Measurements from ENCODE around the gene AASDH. TPM values are rescaled to one million over a fixed set of nuclear protein-coding genes. Genes with fewer than 3 reads are reported as not detected.

Gene AASDH, protein sequence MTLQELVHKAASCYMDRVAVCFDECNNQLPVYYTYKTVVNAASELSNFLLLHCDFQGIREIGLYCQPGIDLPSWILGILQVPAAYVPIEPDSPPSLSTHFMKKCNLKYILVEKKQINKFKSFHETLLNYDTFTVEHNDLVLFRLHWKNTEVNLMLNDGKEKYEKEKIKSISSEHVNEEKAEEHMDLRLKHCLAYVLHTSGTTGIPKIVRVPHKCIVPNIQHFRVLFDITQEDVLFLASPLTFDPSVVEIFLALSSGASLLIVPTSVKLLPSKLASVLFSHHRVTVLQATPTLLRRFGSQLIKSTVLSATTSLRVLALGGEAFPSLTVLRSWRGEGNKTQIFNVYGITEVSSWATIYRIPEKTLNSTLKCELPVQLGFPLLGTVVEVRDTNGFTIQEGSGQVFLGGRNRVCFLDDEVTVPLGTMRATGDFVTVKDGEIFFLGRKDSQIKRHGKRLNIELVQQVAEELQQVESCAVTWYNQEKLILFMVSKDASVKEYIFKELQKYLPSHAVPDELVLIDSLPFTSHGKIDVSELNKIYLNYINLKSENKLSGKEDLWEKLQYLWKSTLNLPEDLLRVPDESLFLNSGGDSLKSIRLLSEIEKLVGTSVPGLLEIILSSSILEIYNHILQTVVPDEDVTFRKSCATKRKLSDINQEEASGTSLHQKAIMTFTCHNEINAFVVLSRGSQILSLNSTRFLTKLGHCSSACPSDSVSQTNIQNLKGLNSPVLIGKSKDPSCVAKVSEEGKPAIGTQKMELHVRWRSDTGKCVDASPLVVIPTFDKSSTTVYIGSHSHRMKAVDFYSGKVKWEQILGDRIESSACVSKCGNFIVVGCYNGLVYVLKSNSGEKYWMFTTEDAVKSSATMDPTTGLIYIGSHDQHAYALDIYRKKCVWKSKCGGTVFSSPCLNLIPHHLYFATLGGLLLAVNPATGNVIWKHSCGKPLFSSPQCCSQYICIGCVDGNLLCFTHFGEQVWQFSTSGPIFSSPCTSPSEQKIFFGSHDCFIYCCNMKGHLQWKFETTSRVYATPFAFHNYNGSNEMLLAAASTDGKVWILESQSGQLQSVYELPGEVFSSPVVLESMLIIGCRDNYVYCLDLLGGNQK
- 5.0 TPM for polyA plus RNA-seq (2013, experiment 1 of 2)
- 4.3 TPM for polyA plus RNA-seq (2013, experiment 2 of 2)

DNA sequence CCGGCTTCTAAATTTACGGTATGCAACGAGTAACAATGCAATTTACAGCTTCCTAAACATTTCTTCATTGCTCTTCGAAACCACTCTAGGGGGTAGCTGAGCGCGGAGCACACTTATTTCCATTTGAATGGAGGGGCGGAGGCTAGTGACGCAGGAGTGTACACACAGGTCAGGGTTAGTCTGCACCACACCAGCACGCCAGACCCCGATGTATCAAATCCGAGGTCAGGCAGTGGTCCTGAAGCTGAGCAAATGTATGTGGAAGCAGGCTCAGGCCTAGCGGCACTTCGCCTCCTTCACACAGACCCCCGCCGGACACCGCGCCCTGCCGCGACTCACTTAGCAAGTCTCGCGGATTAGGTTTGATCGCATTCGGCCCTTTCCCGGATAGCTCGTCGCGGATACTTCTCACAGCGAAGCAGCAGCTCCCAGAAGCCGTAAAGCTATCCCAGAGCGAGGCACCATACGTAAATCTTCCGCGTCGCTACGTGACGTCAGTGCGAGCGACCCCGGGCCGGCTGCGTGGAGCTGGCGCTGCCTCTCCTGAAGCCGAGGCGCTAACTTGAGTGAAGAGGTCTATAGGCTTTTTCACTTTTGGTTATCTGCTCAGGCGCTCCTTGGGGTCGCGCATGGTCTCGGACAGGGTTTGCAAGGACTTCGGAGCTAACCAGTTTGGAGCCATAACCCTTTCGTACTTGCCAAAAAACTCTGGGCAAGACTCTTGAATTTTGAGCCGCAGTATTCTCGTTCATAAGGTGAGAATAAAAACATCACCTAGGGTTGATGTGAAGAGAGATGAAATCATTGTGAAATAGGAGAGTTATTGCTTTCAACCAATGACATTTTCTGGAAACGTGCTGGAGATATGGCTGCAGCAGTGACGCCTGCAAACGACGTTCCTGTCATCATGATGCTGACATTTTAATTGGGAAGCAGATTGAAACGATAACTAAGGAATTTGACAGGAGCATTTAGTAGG, at the start of gene AASDH:
Gene AASDH (minus strand): TSS at position 469 of the 979 bp plus-strand sequence. CDS start 3,192 bp downstream, outside the sequence.
- Histone ChIP-seq H3K79me1 (ENCODE audit: low read length) (no peaks in the 10 kb centered on the region), H3K36me3 (ENCODE audit: control insufficient read depth, insufficient read depth, low read length) (no peaks in the 10 kb centered on the region), H3K27me3 (ENCODE audit: insufficient read depth, low read length, poor library complexity) (no peaks in the 10 kb centered on the region), H2BK5ac (ENCODE audit: low read length) (peak within 1 kb of the TSS; percentile 91), H3K4me3 (ENCODE audit: low read length) (peak within 1 kb of the TSS; percentile 79), H4K5ac (ENCODE audit: low read length) (no peak within 1 kb of the TSS), H3K18ac (ENCODE audit: low read length) (peak within 1 kb of the TSS; percentile 63), H2BK15ac (replicated peaks; ENCODE audit: low read depth) (no peak within 1 kb of the TSS), H3K79me2 (ENCODE audit: control insufficient read depth, insufficient read depth, low read length) (no peaks in the 10 kb centered on the region), H3K4ac (ENCODE audit: low read depth, low read length) (no peak within 1 kb of the TSS), H2BK120ac (ENCODE audit: low read depth, low read length) (no peak within 1 kb of the TSS), H3K9ac (ENCODE audit: low read length) (peak within 1 kb of the TSS; percentile 86), H4K8ac (ENCODE audit: low read depth, low read length) (no peak within 1 kb of the TSS), H2AK5ac (ENCODE audit: low read length) (no peak within 1 kb of the TSS), H3K23ac (ENCODE audit: low read length) (peak within 1 kb of the TSS; percentile 38), H3K4me2 (ENCODE audit: low read length) (peak within 1 kb of the TSS; percentile 63), H3K4me1 (ENCODE audit: control insufficient read depth, low read depth, low read length) (peaks cover 2% of the 10 kb centered on the region), H3K56ac (ENCODE audit: low read length) (peak within 1 kb of the TSS; percentile 97), H3K27ac (ENCODE audit: low read depth, low read length) (peak within 1 kb of the TSS; percentile 99)
- WGBS (ENCODE audit: extremely low coverage, insufficient coverage, low lambda C conversion rate), result no CpG with 5 or more reads among the region's 57 CpGs
- peak; percentile 99 for DNase-seq

DNA sequence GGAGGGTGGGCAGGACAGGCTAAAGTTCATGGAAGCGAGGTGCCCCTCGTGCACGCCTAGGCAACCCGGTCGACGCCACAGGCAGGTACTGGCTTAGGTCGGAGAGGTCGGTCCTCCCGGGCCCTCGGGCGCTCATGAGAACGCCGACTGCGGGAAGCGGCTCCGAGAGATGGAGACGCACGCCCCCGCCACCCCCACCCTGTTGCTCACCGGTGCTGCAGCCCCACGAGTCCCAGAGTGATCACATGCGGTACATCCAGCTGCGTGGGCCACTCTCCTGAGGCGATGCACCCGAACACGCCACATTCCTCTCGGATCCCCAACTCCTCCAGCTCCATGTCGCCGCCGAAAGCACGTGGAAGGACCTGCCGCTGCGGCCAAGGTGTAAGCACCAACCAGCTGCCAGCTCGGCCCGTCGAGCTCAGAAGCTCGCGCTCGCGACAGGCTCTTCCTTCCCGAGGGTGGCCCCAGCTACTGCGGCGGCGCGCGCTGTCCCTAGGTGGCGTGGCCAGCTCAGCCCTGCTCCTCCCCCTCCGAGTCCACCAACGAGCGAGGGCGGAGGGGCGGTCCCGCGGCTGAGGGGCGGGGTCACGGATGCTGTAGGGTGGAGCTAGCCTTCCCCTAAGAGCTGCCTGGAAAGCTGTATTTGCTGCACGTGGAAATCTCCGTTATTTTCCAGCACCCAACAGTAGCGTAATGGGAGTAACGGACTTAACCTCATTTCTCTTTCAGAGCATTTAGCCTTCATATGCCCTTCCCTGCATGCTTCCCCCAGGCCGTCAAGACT, 48.0 kb upstream of the AASDH start, which contains the start of gene PPAT:
Gene PPAT (minus strand): TSS at position 476 of the 787 bp plus-strand sequence. CDS start 138 bp downstream, at position 338.
- DNase-seq, result peak; percentile 99
- H3K4me2 ChIP-seq (ENCODE audit: low read length), result peak within 1 kb of the TSS; percentile 96
- peak within 1 kb of the TSS; percentile 97 for H3K9ac ChIP-seq (ENCODE audit: low read length)
- H2AK5ac ChIP-seq (ENCODE audit: low read length), result no peak within 1 kb of the TSS
- peak within 1 kb of the TSS; percentile 88 for H3K27ac ChIP-seq (ENCODE audit: low read depth, low read length)
- H4K5ac ChIP-seq (ENCODE audit: low read length), result no peak within 1 kb of the TSS
- H3K36me3 ChIP-seq (ENCODE audit: control insufficient read depth, insufficient read depth, low read length), result no peaks in the 10 kb centered on the region
- no CpG with 5 or more reads among the region's 61 CpGs for WGBS (ENCODE audit: extremely low coverage, insufficient coverage, low lambda C conversion rate)
- H3K27me3 ChIP-seq (ENCODE audit: insufficient read depth, low read length, poor library complexity), result no peaks in the 10 kb centered on the region
- H2BK15ac ChIP-seq (replicated peaks; ENCODE audit: low read depth), result no peak within 1 kb of the TSS
- H3K56ac ChIP-seq (ENCODE audit: low read length), result peak within 1 kb of the TSS; percentile 99
- peak within 1 kb of the TSS; percentile 95 for H3K4me3 ChIP-seq (ENCODE audit: low read length)
- H3K18ac ChIP-seq (ENCODE audit: low read length), result peak within 1 kb of the TSS; percentile 97
- no peak within 1 kb of the TSS for H2BK120ac ChIP-seq (ENCODE audit: low read depth, low read length)
- H3K79me2 ChIP-seq (ENCODE audit: control insufficient read depth, insufficient read depth, low read length), result peaks cover 78% of the 10 kb centered on the region
- H3K4ac ChIP-seq (ENCODE audit: low read depth, low read length), result peak within 1 kb of the TSS; percentile 85
- peak within 1 kb of the TSS; percentile 81 for H2BK5ac ChIP-seq (ENCODE audit: low read length)
- peaks cover 4% of the 10 kb centered on the region for H3K4me1 ChIP-seq (ENCODE audit: control insufficient read depth, low read depth, low read length)
- H3K23ac ChIP-seq (ENCODE audit: low read length), result no peak within 1 kb of the TSS
- H3K79me1 ChIP-seq (ENCODE audit: low read length), result no peaks in the 10 kb centered on the region
- peak within 1 kb of the TSS; percentile 7 for H4K8ac ChIP-seq (ENCODE audit: low read depth, low read length)

DNA sequence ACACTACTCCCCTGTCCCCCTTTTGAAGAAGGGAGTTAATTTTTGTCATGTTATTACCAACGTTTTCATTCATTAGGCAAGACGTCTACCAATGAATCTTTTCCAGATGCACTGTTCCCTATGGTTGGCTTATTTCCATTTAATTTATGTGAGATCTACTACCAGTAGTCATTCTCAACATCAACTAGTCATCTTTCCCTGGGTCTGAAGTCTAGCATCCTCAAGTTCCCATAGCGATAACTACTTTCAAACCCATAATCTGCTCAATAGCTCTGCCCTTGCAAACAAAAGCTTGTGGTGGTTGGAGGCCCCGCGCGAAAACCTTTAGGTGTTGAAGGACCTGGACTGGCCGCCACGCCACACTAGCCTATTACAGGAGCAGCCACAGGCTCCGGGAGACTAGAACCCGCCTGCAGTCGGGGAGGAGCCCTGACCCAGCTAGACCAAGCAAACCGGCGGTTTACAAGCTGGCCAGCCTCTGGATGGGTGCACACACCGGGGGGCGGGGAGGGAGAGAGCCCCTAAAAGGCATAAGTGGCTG, 47.4 kb upstream of the AASDH start:
- Histone ChIP-seq H4K5ac (ENCODE audit: low read length) (no peak overlapping the region), H4K8ac (ENCODE audit: low read depth, low read length) (no peak overlapping the region), H3K4me1 (ENCODE audit: control insufficient read depth, low read depth, low read length) (peaks cover 2% of the 10 kb centered on the region), H2BK15ac (replicated peaks; ENCODE audit: low read depth) (no peak overlapping the region), H3K27me3 (ENCODE audit: insufficient read depth, low read length, poor library complexity) (no peaks in the 10 kb centered on the region), H3K4me2 (ENCODE audit: low read length) (peak overlapping the region; percentile 32), H3K18ac (ENCODE audit: low read length) (peak overlapping the region; percentile 53), H2BK5ac (ENCODE audit: low read length) (no peak overlapping the region), H3K27ac (ENCODE audit: low read depth, low read length) (peak overlapping the region; percentile 48), H3K9ac (ENCODE audit: low read length) (peak overlapping the region; percentile 86), H3K4me3 (ENCODE audit: low read length) (peak overlapping the region; percentile 77), H3K36me3 (ENCODE audit: control insufficient read depth, insufficient read depth, low read length) (no peaks in the 10 kb centered on the region), H2AK5ac (ENCODE audit: low read length) (no peak overlapping the region), H2BK120ac (ENCODE audit: low read depth, low read length) (no peak overlapping the region), H3K23ac (ENCODE audit: low read length) (no peak overlapping the region), H3K56ac (ENCODE audit: low read length) (peak overlapping the region; percentile 93), H3K4ac (ENCODE audit: low read depth, low read length) (peak overlapping the region; percentile 58), H3K79me1 (ENCODE audit: low read length) (no peaks in the 10 kb centered on the region), H3K79me2 (ENCODE audit: control insufficient read depth, insufficient read depth, low read length) (peaks cover 78% of the 10 kb centered on the region)
- DNase-seq, result peak; percentile 82
- WGBS (ENCODE audit: extremely low coverage, insufficient coverage, low lambda C conversion rate), result no CpG with 5 or more reads among the region's 15 CpGs

DNA sequence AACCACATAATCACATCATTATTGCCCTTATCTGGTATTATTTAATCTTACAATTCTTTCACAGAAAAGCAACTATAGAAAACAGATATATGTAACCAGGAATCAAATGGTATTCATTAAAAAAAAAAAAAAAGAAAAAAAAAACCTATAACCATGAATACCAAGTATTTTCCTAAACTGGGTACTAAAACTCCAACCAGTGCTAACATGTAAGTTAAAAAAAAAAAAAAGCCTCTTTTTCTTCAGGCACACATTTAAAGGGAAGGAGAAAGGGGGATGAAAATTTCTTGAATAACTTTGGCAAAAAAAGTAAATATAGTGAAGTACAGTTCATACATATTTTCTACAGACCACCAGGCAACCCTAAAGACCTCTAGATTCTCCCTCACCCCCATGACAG, 46.0 kb upstream of the AASDH start:
- no peak overlapping the region for H3K27ac ChIP-seq (ENCODE audit: low read depth, low read length)
- H3K4me3 ChIP-seq (ENCODE audit: low read length), result no peak overlapping the region
- H3K23ac ChIP-seq (ENCODE audit: low read length), result no peak overlapping the region

More for the DNA sequence above, 46.0 kb upstream of the AASDH start:
- no peak overlapping the region for H3K4me2 ChIP-seq (ENCODE audit: low read length)
- H2BK15ac ChIP-seq (replicated peaks; ENCODE audit: low read depth), result no peak overlapping the region
- H3K36me3 ChIP-seq (ENCODE audit: control insufficient read depth, insufficient read depth, low read length), result no peaks in the 10 kb centered on the region
- peak overlapping the region; percentile 8 for H2BK120ac ChIP-seq (ENCODE audit: low read depth, low read length)
- no peak overlapping the region for H2AK5ac ChIP-seq (ENCODE audit: low read length)
- H3K79me2 ChIP-seq (ENCODE audit: control insufficient read depth, insufficient read depth, low read length), result peaks cover 70% of the 10 kb centered on the region
- no peak overlapping the region for H3K4ac ChIP-seq (ENCODE audit: low read depth, low read length)
- no peaks in the 10 kb centered on the region for H3K27me3 ChIP-seq (ENCODE audit: insufficient read depth, low read length, poor library complexity)
- H3K9ac ChIP-seq (ENCODE audit: low read length), result peak overlapping the region; percentile 86
- peak overlapping the region; percentile 51 for H3K56ac ChIP-seq (ENCODE audit: low read length)
- no peak overlapping the region for H2BK5ac ChIP-seq (ENCODE audit: low read length)
- H4K5ac ChIP-seq (ENCODE audit: low read length), result no peak overlapping the region
- H4K8ac ChIP-seq (ENCODE audit: low read depth, low read length), result no peak overlapping the region
- peaks cover 2% of the 10 kb centered on the region for H3K4me1 ChIP-seq (ENCODE audit: control insufficient read depth, low read depth, low read length)
- DNase-seq, result no peak
- no peaks in the 10 kb centered on the region for H3K79me1 ChIP-seq (ENCODE audit: low read length)
- no peak overlapping the region for H3K18ac ChIP-seq (ENCODE audit: low read length)
